Astrocyte of the spinal cord (primary cell): Measurements from ENCODE around the gene GRIA4.

Experiments
- DNase-seq: peaks from one replicate; pipeline ENCODE4 v3.0.0; 2011; ENCODE audit warnings: low read depth, low spot score
- H3K4me3 ChIP-seq: 2 replicates; pipeline ENCODE4 v1.5.1; 2011; ENCODE audit warnings: low read depth, mild to moderate bottlenecking, low read length, moderate library complexity
- in situ Hi-C: cut with HindIII; loops from 2 replicates; pipeline ENCODE4 v1.10.0; 2017; ENCODE audit warnings: low sequenced_read_pairs
- TF ChIP-seq, protein P1 (sequence below): IDR thresholded peaks from 2 replicates; pipeline ENCODE4 v1.5.1; 2012; ENCODE audit warnings: low read depth, mild to moderate bottlenecking, low read length, inconsistent platforms

GRIA4 gene

DNA sequence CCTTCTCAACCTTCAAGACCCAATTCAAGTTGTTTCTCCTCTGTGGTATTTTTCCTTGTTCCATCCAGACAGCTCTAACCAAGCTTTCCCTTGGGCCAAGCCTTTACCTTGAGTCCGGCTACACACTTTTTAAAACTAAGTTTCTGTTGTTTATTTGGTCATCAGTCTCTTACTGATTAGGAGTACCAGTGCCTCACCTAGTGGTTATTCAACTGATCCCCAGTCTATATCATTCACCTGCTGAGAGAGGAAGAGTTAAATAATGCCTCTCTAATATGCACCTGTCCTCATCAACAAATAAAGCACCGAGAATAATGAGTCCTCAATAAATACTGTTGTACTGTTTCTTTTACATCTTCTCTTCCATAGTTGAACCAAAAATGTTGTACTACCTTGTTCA is 251.4 kb downstream of the GRIA4 start:
- DNase-seq: no peak
- in situ Hi-C loops: no loop called here
- H3K4me3 ChIP-seq: no peak overlapping the region
- TF ChIP-seq, protein P1, sequence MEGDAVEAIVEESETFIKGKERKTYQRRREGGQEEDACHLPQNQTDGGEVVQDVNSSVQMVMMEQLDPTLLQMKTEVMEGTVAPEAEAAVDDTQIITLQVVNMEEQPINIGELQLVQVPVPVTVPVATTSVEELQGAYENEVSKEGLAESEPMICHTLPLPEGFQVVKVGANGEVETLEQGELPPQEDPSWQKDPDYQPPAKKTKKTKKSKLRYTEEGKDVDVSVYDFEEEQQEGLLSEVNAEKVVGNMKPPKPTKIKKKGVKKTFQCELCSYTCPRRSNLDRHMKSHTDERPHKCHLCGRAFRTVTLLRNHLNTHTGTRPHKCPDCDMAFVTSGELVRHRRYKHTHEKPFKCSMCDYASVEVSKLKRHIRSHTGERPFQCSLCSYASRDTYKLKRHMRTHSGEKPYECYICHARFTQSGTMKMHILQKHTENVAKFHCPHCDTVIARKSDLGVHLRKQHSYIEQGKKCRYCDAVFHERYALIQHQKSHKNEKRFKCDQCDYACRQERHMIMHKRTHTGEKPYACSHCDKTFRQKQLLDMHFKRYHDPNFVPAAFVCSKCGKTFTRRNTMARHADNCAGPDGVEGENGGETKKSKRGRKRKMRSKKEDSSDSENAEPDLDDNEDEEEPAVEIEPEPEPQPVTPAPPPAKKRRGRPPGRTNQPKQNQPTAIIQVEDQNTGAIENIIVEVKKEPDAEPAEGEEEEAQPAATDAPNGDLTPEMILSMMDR: peak; percentile 43

DNA sequence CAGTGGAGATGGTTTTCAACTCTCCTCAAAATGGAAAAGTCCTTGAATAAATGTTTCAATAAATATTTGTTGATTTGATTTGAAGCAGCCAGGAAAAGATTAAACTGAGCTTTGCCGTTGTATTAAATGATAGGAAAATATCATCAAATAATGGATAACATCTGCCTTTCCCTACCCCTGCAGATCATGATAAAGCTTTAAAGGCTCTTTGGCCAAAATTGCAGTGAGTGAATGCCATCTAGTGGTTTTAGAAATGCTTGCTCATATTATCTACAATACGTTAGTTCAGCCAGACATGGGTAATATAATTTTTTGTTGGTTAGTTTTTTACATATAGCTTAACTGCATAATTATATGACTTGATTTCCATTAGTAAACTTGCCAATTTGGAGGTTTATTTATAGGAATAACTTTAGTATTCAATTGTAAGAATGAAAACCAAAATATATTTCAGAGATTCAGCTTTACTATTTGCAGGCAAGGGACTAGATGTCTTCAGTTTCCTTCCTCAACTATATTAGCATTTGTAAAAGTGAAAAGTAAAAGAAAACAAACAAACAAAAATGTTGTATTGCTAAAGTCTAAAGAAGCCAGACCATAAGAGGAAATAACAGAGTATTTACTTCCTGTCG is 253.0 kb downstream of the GRIA4 start:
- TF ChIP-seq, protein P1: peak; percentile 56
- peak; percentile 65 for DNase-seq
- no peak overlapping the region for H3K4me3 ChIP-seq
- in situ Hi-C loops: no loop called here

DNA sequence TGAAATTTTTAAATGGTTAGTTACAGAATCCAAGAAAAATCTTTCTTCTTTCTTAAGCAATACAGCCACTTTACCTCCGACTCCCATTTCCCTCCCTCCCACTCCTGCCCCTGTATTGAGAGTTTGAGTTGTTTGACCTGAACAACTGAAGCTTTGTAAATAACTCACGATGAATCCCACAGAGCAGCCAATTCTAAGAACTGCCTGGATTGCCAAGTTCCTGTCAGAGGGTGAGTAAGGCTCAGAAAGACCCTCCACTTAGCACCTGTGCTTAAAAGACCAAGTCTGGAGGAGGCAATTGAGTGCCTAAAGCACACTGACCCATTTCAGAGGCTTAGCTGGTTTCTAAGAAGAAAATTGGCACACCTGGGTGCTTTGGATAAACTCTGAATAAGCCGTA is 253.7 kb downstream of the GRIA4 start:
- in situ Hi-C loops: no loop called here
- no peak for DNase-seq
- TF ChIP-seq, protein P1: no peak
- no peak overlapping the region for H3K4me3 ChIP-seq

DNA sequence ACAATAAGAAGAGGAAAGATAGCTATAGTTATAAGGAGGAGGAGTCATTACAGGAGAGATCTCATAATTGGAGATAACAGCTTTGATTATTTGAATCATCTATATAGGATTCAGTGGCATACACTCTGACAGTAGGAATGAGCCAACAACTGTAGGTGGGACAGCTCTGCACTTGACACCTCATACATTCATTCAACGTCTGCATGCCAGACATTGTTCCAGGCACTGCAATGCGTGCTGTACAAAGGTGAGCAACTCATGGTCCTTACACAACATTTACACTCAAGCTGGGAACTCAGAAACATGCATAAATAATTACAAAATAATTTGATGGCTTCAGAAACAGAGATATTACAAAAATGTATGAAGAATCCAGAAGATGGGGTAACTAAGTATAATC is 257.9 kb downstream of the GRIA4 start:
- in situ Hi-C loops: no loop called here
- no peak for DNase-seq
- TF ChIP-seq, protein P1: no peak
- H3K4me3 ChIP-seq: no peak overlapping the region

DNA sequence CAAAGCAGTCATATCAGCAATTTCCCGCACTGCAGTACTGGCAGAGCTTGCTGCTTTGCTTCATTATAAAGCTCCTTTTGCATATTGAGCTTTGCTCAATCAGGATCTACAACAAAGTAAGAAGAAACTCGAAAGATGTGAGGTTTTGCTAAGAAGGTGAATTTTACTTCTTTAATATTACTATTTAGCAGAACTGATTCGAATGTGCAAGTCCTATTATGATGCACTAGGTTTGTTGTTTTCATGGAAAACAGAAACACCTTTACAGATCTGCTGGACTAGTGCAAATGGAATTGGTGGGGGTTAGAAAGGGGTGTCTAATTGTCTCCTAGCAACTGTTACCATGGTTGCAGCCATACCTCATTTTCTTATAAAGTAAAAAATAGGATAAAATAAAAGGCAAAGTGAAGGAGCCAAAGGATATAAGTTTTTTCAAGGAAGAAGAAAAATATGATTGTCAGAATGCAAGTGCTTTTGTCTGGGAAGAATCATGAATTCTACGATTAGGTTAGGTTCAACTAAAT is 259.0 kb downstream of the GRIA4 start:
- in situ Hi-C loops: no loop called here
- no peak for DNase-seq
- H3K4me3 ChIP-seq: no peak overlapping the region
- TF ChIP-seq, protein P1: no peak

DNA sequence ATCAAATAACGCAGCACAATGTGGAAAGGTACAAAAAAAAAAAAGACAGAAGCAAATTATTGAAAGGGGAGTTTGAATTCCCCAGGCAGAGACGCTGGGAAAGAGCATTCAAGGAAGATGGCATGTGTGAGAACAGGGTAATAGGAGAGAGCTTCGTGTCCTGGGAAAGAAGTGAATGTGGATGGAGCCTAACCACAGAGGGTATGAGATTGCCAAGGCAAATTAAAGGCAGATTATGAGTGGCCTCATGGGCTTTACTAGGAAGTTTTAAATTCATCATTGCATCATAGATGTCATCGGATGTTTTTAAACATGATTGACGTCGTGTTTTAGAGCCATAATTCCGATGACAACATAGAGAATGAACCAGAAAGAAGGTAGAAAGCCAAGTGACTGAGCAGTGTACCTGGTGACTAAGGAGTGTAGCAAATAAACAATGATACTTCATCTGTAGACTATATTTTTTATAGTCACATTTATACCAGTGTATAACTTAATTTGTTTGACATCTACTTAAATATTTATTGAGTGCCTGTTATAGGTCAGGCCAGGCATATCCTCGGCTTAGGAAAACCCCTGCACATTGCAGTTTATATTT is 260.7 kb downstream of the GRIA4 start:
- no peak for DNase-seq
- TF ChIP-seq, protein P1: no peak
- in situ Hi-C loops: no loop called here
- no peak overlapping the region for H3K4me3 ChIP-seq
